Uterus (tissue), 2 donors: ENCODE results near the gene HIGD1C.

ENCODE experiments used
- POLR2A ChIP-seq, 2 donors: fragments of 450-650 bp; IDR thresholded peaks; one replicate each; pipeline ENCODE4 v1.6.1; 2016; ENCODE audit warnings: antibody characterized with exemption in 2 of 2, mild to moderate bottlenecking in 1 of 2, moderate library complexity in 1 of 2
- TF ChIP-seq, protein P1 (sequence below), 4 experiments: fragments of 200-600 bp in 2 of 4; fragments of 450-650 bp in 2 of 4; sonication (generic) in 2 of 4; IDR thresholded peaks; one replicate each; pipeline ENCODE4 v1.5.1; 2016 to 2019; ENCODE audit warnings: antibody characterized with exemption in 4 of 4, mild to moderate bottlenecking in 2 of 4, moderate library complexity in 1 of 4

DNA sequence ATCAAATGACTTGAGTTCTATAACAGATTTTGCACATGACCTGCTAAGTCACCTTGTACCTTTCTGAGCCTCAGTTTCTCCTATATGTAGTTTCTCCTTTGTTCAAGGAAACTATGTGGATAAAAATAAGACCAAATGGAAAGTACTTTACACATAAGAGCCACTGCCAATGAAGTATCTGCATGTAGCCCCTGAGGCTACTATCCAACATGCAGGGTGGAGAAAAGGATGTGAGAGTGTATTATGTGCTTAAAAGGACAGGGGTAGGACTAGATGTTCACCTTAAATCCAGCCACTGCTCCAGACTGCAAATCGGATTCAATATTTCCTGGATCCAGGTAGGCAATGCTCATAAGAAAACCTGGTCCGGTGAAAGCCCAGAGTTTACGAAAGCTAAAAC is 52.7 kb downstream of the HIGD1C start:
- TF ChIP-seq, protein P1, sequence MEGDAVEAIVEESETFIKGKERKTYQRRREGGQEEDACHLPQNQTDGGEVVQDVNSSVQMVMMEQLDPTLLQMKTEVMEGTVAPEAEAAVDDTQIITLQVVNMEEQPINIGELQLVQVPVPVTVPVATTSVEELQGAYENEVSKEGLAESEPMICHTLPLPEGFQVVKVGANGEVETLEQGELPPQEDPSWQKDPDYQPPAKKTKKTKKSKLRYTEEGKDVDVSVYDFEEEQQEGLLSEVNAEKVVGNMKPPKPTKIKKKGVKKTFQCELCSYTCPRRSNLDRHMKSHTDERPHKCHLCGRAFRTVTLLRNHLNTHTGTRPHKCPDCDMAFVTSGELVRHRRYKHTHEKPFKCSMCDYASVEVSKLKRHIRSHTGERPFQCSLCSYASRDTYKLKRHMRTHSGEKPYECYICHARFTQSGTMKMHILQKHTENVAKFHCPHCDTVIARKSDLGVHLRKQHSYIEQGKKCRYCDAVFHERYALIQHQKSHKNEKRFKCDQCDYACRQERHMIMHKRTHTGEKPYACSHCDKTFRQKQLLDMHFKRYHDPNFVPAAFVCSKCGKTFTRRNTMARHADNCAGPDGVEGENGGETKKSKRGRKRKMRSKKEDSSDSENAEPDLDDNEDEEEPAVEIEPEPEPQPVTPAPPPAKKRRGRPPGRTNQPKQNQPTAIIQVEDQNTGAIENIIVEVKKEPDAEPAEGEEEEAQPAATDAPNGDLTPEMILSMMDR (IDR thresholded peaks at IDR 0.05) = no peak
- TF ChIP-seq POLR2A (IDR thresholded peaks at IDR 0.05) = no peak
